HCT116 (cell line): ENCODE data around the gene RIN3. TPM values are rescaled to one million over a fixed set of nuclear protein-coding genes. Genes with fewer than 3 reads are reported as not detected.

Source experiments
- ATAC-seq: fragments of 200-7000 bp; cut with Tn5 transposase; 2 replicates; pipeline ENCODE4 v1.9.1; 2020; ENCODE audit warnings: mild to moderate bottlenecking, moderate library complexity
- BruUV-seq: library from RNA; stranded (reverse); fragments of 400-500 nt; replicated peaks from 2 replicates; lab custom pipeline; 2021; lab: Mats Ljungman, UMichigan
- CTCF ChIA-PET: fragments of 300-600 bp; sonication (Branson Sonifier 250); formaldehyde crosslinking; loops from one replicate; lab custom pipeline; 2021; ENCODE audit warnings: antibody characterized with exemption; lab: Charles Lee
- POLR2A ChIA-PET: fragments of 300-600, 350-600 bp; sonication (Branson Sonifier 250); formaldehyde crosslinking; loops from one replicate; lab custom pipeline; 2021; ENCODE audit warnings: antibody characterized with exemption; lab: Charles Lee
- RAD21 ChIA-PET, 2 experiments: fragments of 300-600 bp; sonication (Branson Sonifier 250); formaldehyde crosslinking; loops; one replicate each; lab custom pipeline; 2023; ENCODE audit warnings: low total read pairs in 2 of 2; ENCODE audit not compliant: uncharacterized antibody in 2 of 2, unreplicated experiment in 2 of 2, low non-redundant PET in 1 of 2; lab: Charles Lee
- DNase-seq: peaks from one replicate; pipeline ENCODE4 v3.0.0-alpha.2; 2010; ENCODE audit warnings: low read depth, low spot score
- H2AFZ ChIP-seq: fragments of 200-600 bp; shearing (Covaris generic), sonication (generic); 2 replicates; pipeline ENCODE4 v1.6.1; 2017; ENCODE audit warnings: low read depth, mixed run types, mixed read lengths, antibody characterized with exemption, low read length; ENCODE audit not compliant: poor library complexity, severe bottlenecking
- H3K27ac ChIP-seq: 2 replicates; pipeline ENCODE4 v1.5.1; 2012; ENCODE audit warnings: low read depth, low read length
- H3K27me3 ChIP-seq: fragments of 200-600 bp; sonication (generic); 2 replicates; pipeline ENCODE4 v1.6.1; 2016; ENCODE audit warnings: mixed run types, low read length, mixed read lengths; ENCODE audit not compliant: insufficient read depth
- H3K36me3 ChIP-seq, 2 experiments: fragments of 200-500 bp in 1 of 2; fragments of 200-600 bp in 1 of 2; sonication (Bioruptor generic) in 1 of 2; sonication (generic) in 1 of 2; 2 replicates each; pipeline versions ENCODE4 v1.5.1 to v1.6.1; 2014 to 2016; ENCODE audit warnings: low read length in 2 of 2, inconsistent platforms in 1 of 2, mixed read lengths in 1 of 2, mixed run types in 1 of 2; ENCODE audit not compliant: insufficient read depth in 2 of 2, control insufficient read depth in 1 of 2
- H3K4me1 ChIP-seq, 2 experiments: fragments of 200-600 bp in 1 of 2; sonication (generic) in 1 of 2; 2 replicates each; pipeline versions ENCODE4 v1.5.1 to v1.6.1; 2012 to 2017; ENCODE audit warnings: low read length in 2 of 2, inconsistent platforms in 1 of 2, mild to moderate bottlenecking in 1 of 2, mixed read lengths in 1 of 2, mixed run types in 1 of 2, moderate library complexity in 1 of 2; ENCODE audit not compliant: insufficient read depth in 2 of 2, control insufficient read depth in 1 of 2
- H3K4me2 ChIP-seq: fragments of 200-600 bp; sonication (generic); 2 replicates; pipeline ENCODE4 v1.6.1; 2017; ENCODE audit warnings: mixed run types, low read length, mixed read lengths
- H3K4me3 ChIP-seq, 2 experiments: fragments of 200-600 bp in 1 of 2; sonication (generic) in 1 of 2; replicated peaks in 1 of 2; 2 replicates each; pipeline ENCODE4 v1.5.1; 2011 to 2016; ENCODE audit warnings: low read length in 2 of 2, control low read depth in 1 of 2, low read depth in 1 of 2, mild to moderate bottlenecking in 1 of 2, mixed read lengths in 1 of 2, mixed run types in 1 of 2
- H3K79me2 ChIP-seq: fragments of 200-600 bp; sonication (generic); 2 replicates; pipeline ENCODE4 v1.6.1; 2017; ENCODE audit warnings: mild to moderate bottlenecking, mixed run types, low read length, moderate library complexity, mixed read lengths; ENCODE audit not compliant: insufficient read depth
- H3K9ac ChIP-seq: fragments of 200-600 bp; sonication (generic); 2 replicates; pipeline ENCODE4 v1.6.1; 2016; ENCODE audit warnings: low read length, mixed read lengths
- H3K9me2 ChIP-seq: fragments of 200-600 bp; sonication (generic), shearing (Covaris generic); 2 replicates; pipeline ENCODE4 v1.6.1; 2017; ENCODE audit warnings: mixed run types, mild to moderate bottlenecking, moderate library complexity; ENCODE audit not compliant: insufficient read depth
- H3K9me3 ChIP-seq, 2 experiments: fragments of 200-500 bp in 1 of 2; fragments of 200-600 bp in 1 of 2; sonication (Bioruptor generic) in 1 of 2; sonication (generic) in 1 of 2; 2 replicates each; pipeline ENCODE4 v1.6.1; 2014 to 2017; ENCODE audit warnings: low read length in 2 of 2, mixed read lengths in 2 of 2, inconsistent platforms in 1 of 2, low read depth in 1 of 2, mild to moderate bottlenecking in 1 of 2, mixed run types in 1 of 2, moderate library complexity in 1 of 2; ENCODE audit not compliant: control insufficient read depth in 1 of 2, insufficient read depth in 1 of 2
- H4K20me1 ChIP-seq: fragments of 200-600 bp; sonication (generic), shearing (Covaris generic); 2 replicates; pipeline ENCODE4 v1.6.1; 2017; ENCODE audit warnings: mixed run types, mild to moderate bottlenecking, moderate library complexity; ENCODE audit not compliant: insufficient read depth
- CBX3 ChIP-seq: IDR thresholded peaks from 2 replicates; pipeline ENCODE4 v1.6.1; 2012; ENCODE audit warnings: low read depth
- CEBPB ChIP-seq: IDR thresholded peaks from 2 replicates; pipeline ENCODE4 v1.6.1; 2012; ENCODE audit warnings: low read depth
- EGR1 ChIP-seq: IDR thresholded peaks from 2 replicates; pipeline ENCODE4 v1.6.1; 2012; ENCODE audit warnings: low read depth
- ELF1 ChIP-seq: IDR thresholded peaks from 2 replicates; pipeline ENCODE4 v1.6.1; 2012; ENCODE audit warnings: low read depth, borderline replicate concordance
- EZH2 ChIP-seq: fragments of 200-600 bp; sonication (generic); IDR thresholded peaks from 2 replicates; pipeline ENCODE4 v1.6.1; 2017; ENCODE audit warnings: antibody characterized with exemption, mixed run types
- EZH2phosphoT487 ChIP-seq: fragments of 200-600 bp; IDR thresholded peaks from 2 replicates; pipeline ENCODE4 v1.6.1; 2018; ENCODE audit warnings: antibody characterized with exemption, borderline replicate concordance
- FOSL1 ChIP-seq: IDR thresholded peaks from 2 replicates; pipeline ENCODE4 v1.6.1; 2012; ENCODE audit warnings: low read depth
- JUND ChIP-seq: IDR thresholded peaks from 2 replicates; pipeline ENCODE4 v1.6.1; 2012
- POLR2AphosphoS5 ChIP-seq: IDR thresholded peaks from 2 replicates; pipeline ENCODE4 v1.6.1; 2011; ENCODE audit warnings: mild to moderate bottlenecking, low read depth, low read length, moderate library complexity
- SIN3A ChIP-seq: IDR thresholded peaks from 2 replicates; pipeline ENCODE4 v1.6.1; 2012; ENCODE audit warnings: low read depth
- SP1 ChIP-seq: IDR thresholded peaks from 2 replicates; pipeline ENCODE4 v1.6.1; 2012; ENCODE audit warnings: low read depth
- SRF ChIP-seq: IDR thresholded peaks from 2 replicates; pipeline ENCODE4 v1.6.1; 2012; ENCODE audit warnings: low read depth
- ZNF274 ChIP-seq: fragments of 200-500 bp; sonication (Bioruptor generic); IDR thresholded peaks from 2 replicates; pipeline ENCODE4 v1.6.1; 2014; ENCODE audit warnings: mild to moderate bottlenecking, low read depth, low read length, inconsistent platforms
- intact Hi-C: fragments of 100-400 bp; cut with micrococcal nuclease; formaldehyde crosslinking; loops from 2 replicates; pipeline ENCODE4 v1.10.0; 2022
- total RNA-seq: library from RNA; stranded (reverse); gene quantifications from one replicate; pipeline ENCODE4 v1.2.1, GENCODE V29; 2021; ENCODE audit not compliant: unreplicated experiment
- TF ChIP-seq, protein P1 (sequence below): IDR thresholded peaks from 2 replicates; pipeline ENCODE4 v1.6.1; 2012
- TF ChIP-seq, protein P2 (sequence below): IDR thresholded peaks from 2 replicates; pipeline ENCODE4 v1.6.1; 2011; ENCODE audit warnings: mild to moderate bottlenecking, low read length, moderate library complexity; ENCODE audit not compliant: insufficient replicate concordance; ENCODE audit errors: extremely low read depth
- TF ChIP-seq, protein P3 (sequence below): IDR thresholded peaks from 2 replicates; pipeline ENCODE4 v1.6.1; 2012; ENCODE audit warnings: low read depth
- TF ChIP-seq, protein P4 (sequence below), 3 experiments: fragments of 200-600 bp in 1 of 3; sonication (generic) in 1 of 3; IDR thresholded peaks in 2 of 3; conservative IDR thresholded peaks in 1 of 3; 2 replicates each; pipeline ENCODE4 v1.5.1; 2012 to 2017; ENCODE audit warnings: low read depth in 2 of 3, low read length in 2 of 3, antibody characterized with exemption in 1 of 3, borderline replicate concordance in 1 of 3, control low read depth in 1 of 3, mild to moderate bottlenecking in 1 of 3, mixed read lengths in 1 of 3, mixed run types in 1 of 3, moderate library complexity in 1 of 3; ENCODE audit not compliant: insufficient read depth in 1 of 3

The RIN3 gene
- total RNA-seq, 1 experiment from 2014 or later = 22.2 TPM

DNA sequence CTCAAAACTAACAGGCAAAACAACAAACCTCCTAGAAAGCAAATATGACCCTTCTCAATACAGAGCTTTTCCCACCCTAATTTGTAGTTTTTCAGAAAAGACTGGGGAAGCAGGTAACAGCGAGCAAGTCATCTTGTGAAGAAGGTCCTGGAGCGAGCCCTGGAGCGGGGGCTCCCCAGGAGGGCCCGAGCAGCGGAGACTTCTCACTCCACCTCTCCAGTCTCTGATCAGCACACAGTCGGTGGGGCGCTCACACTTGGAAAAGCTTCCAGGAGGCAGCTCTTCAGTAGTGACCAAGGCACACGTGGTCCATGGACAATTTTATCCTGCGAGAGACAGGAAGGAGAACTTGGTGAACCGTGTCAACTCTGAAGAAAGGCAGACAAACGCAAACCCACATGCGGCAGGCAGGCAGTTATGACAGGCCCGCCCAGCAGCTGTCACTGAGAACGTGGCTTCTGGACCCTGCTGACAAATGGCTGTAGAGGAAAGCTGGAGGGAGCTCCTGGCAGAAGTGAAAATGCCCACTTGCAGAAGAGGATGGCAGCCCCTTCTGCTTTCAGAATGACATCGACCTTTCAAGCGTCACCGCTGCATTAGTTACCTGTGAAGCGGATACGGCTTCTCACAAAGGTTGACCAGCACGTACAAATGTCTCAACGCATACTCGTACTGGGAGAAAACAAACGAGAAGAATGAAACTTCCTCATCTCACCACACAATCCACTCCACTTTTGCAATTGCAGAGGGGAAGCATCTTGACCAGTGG lies 190.6 kb downstream of the RIN3 start:
- H2AFZ ChIP-seq = no peak overlapping the region
- no peak overlapping the region for H3K9ac ChIP-seq
- RAD21 ChIA-PET = no interaction called here
- no peak for TF ChIP-seq EGR1
- no peak for TF ChIP-seq EZH2phosphoT487
- no peak for TF ChIP-seq SIN3A
- no peak for TF ChIP-seq CEBPB
- TF ChIP-seq, protein P1, sequence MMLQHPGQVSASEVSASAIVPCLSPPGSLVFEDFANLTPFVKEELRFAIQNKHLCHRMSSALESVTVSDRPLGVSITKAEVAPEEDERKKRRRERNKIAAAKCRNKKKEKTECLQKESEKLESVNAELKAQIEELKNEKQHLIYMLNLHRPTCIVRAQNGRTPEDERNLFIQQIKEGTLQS = no peak
- TF ChIP-seq POLR2AphosphoS5 = no peak
- no peak for TF ChIP-seq JUND
- TF ChIP-seq SP1 = no peak
- TF ChIP-seq, protein P2, sequence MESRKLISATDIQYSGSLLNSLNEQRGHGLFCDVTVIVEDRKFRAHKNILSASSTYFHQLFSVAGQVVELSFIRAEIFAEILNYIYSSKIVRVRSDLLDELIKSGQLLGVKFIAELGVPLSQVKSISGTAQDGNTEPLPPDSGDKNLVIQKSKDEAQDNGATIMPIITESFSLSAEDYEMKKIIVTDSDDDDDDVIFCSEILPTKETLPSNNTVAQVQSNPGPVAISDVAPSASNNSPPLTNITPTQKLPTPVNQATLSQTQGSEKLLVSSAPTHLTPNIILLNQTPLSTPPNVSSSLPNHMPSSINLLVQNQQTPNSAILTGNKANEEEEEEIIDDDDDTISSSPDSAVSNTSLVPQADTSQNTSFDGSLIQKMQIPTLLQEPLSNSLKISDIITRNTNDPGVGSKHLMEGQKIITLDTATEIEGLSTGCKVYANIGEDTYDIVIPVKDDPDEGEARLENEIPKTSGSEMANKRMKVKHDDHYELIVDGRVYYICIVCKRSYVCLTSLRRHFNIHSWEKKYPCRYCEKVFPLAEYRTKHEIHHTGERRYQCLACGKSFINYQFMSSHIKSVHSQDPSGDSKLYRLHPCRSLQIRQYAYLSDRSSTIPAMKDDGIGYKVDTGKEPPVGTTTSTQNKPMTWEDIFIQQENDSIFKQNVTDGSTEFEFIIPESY = no peak
- TF ChIP-seq, protein P3, sequence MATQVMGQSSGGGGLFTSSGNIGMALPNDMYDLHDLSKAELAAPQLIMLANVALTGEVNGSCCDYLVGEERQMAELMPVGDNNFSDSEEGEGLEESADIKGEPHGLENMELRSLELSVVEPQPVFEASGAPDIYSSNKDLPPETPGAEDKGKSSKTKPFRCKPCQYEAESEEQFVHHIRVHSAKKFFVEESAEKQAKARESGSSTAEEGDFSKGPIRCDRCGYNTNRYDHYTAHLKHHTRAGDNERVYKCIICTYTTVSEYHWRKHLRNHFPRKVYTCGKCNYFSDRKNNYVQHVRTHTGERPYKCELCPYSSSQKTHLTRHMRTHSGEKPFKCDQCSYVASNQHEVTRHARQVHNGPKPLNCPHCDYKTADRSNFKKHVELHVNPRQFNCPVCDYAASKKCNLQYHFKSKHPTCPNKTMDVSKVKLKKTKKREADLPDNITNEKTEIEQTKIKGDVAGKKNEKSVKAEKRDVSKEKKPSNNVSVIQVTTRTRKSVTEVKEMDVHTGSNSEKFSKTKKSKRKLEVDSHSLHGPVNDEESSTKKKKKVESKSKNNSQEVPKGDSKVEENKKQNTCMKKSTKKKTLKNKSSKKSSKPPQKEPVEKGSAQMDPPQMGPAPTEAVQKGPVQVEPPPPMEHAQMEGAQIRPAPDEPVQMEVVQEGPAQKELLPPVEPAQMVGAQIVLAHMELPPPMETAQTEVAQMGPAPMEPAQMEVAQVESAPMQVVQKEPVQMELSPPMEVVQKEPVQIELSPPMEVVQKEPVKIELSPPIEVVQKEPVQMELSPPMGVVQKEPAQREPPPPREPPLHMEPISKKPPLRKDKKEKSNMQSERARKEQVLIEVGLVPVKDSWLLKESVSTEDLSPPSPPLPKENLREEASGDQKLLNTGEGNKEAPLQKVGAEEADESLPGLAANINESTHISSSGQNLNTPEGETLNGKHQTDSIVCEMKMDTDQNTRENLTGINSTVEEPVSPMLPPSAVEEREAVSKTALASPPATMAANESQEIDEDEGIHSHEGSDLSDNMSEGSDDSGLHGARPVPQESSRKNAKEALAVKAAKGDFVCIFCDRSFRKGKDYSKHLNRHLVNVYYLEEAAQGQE = no peak
- no peak for TF ChIP-seq SRF
- TF ChIP-seq CBX3 = no peak
- TF ChIP-seq EZH2 = no peak
- TF ChIP-seq, protein P4, sequence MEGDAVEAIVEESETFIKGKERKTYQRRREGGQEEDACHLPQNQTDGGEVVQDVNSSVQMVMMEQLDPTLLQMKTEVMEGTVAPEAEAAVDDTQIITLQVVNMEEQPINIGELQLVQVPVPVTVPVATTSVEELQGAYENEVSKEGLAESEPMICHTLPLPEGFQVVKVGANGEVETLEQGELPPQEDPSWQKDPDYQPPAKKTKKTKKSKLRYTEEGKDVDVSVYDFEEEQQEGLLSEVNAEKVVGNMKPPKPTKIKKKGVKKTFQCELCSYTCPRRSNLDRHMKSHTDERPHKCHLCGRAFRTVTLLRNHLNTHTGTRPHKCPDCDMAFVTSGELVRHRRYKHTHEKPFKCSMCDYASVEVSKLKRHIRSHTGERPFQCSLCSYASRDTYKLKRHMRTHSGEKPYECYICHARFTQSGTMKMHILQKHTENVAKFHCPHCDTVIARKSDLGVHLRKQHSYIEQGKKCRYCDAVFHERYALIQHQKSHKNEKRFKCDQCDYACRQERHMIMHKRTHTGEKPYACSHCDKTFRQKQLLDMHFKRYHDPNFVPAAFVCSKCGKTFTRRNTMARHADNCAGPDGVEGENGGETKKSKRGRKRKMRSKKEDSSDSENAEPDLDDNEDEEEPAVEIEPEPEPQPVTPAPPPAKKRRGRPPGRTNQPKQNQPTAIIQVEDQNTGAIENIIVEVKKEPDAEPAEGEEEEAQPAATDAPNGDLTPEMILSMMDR (IDR thresholded peaks at IDR 0.05 in 2 of 3, conservative IDR thresholded peaks at IDR 0.05 in 1 of 3; ENCODE audit: borderline replicate concordance in 1 of 3, insufficient read depth in 1 of 3, low read depth in 2 of 3, low read length in 2 of 3) = no peak
- TF ChIP-seq ZNF274 = no peak
- no peak for TF ChIP-seq FOSL1
- TF ChIP-seq ELF1 = no peak
- TF ChIP-seq, all 23 proteins: peak for 0
- CTCF ChIA-PET = no interaction called here
- Histone ChIP-seq H4K20me1 (no peaks in the 10 kb centered on the region), H3K27me3 (no peaks in the 10 kb centered on the region), H3K4me2 (no peak overlapping the region), H3K9me2 (no peaks in the 10 kb centered on the region), H3K27ac (no peak overlapping the region), H3K79me2 (no peaks in the 10 kb centered on the region), H3K9me3 (no peaks in the 10 kb centered on the region), H3K4me3 (no peak overlapping the region), H3K36me3 (peaks cover 0 to 4% of the 10 kb centered on the region in 2 experiments; a peak in 1 of 4 replicates), H3K4me1 (peaks cover 6 to 11% of the 10 kb centered on the region in 2 experiments)
- intact Hi-C loops = no loop called here
- DNase-seq = no peak
- BruUV-seq = no TSS peak
- POLR2A ChIA-PET = no interaction called here
- no peak for ATAC-seq
